GM19035 (cell line): ENCODE measurements around the gene EVX2.

ENCODE experiments used
- ATAC-seq: cut with Tn5 transposase; IDR thresholded peaks from one replicate; pipeline ENCODE4 v1.9.1; 2021; ENCODE audit not compliant: unreplicated experiment

Gene EVX2

DNA sequence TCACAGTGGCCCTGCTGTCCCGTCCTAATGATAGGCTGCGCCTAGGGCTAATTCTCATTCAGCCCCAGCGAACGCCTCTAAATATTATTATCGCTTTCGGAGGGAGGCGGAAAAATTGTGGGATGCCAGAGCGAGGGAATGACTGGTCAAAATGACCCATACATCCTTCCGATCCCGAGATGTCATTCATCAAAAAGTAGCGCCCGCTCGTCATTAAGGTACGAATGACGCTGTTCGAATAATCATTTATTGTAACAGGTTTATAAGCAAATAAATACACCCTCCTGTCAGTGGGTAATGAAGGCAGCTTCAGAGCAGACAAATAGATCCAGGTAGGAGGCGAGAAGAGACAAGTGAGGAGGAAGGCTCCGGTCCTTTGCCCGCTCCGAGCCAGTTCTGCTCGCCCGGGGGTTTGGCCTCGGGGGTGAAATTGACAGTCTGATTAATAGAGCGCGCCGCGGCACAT is at the start of gene EVX2:
TSS of gene EVX2 (minus strand) at position 167 of the 466 bp plus-strand sequence. CDS start 186 bp downstream, outside the sequence.
- no peak for ATAC-seq

DNA sequence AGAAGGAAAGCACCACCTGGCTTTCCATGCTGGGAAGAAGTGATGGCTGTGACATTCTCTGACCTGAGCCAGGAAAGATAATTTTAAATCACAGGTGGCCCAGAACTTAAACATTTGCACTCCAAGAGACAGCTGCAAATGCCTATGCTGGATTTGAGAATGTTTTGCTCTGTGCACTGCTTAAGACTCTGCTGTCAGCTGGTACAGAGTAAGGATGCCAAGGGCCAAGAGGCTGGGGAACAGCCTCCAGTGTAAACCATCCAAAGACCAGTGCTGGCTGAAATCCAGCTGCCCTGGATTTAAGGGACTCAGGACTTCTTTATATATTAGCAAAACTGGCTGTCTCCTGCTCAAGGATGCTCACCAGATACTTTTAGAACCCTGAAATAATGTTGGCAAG is 49.6 kb upstream of the EVX2 start:
- no peak for ATAC-seq

DNA sequence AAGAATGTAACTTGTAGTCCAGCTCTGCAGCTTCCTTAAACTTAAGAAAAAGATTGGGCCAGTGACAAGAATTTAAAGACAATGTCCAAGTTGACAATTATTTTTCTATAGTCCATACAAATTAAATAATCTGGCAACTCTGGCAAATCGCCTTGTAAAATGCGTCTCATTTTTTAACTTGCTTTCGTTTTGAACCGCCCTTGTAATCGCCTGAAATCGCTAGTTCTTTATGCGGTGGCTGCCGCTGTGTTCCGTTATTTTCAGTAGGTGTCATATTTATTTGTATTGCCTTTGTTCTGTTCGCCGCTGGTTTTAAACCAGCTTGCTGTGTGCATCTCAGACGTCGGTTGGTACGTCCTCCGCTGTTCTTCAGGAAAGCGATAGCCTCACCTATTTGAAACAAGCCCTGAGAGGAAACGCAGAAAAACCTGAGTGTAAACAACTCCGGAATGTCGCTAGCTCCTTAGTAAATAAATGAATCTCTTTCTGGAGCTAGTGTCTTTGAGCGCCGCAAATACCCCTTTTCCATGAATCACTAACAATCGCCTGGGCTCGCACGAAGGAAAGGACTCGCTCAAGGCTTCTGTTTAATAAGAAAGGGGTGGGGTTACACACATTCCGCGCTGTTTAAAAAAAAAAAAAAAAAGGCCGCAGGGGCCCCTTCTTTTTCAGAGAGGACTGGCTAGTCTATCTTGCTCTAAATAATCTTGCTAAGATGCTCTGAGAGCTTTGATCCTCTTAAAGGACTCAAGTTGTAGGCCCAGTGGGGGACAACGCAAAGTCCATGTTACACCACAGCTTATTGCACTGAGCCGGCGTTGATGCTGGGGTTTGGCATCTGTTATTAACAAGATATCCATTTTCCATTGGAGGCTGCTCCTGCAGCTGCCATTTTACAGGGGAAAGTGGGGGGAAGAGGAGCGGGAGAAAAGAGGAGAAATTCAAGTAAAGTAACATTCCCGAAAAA is 48.7 kb upstream of the EVX2 start:
- ATAC-seq: no peak

DNA sequence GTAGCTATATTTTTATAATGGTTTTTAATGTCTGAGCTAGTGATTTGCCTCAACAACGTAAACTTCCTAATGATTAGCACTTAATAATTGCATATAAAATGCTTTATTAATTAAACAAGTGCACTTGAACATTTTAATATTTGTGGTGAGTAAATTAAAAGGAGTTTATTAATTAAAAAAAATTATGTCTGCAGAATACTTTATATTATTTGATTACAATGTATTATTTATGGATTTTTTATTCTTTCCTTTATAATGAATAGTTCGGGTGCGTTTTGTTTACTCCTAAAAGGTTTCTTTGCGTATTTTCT is 48.0 kb upstream of the EVX2 start:
- ATAC-seq: no peak

DNA sequence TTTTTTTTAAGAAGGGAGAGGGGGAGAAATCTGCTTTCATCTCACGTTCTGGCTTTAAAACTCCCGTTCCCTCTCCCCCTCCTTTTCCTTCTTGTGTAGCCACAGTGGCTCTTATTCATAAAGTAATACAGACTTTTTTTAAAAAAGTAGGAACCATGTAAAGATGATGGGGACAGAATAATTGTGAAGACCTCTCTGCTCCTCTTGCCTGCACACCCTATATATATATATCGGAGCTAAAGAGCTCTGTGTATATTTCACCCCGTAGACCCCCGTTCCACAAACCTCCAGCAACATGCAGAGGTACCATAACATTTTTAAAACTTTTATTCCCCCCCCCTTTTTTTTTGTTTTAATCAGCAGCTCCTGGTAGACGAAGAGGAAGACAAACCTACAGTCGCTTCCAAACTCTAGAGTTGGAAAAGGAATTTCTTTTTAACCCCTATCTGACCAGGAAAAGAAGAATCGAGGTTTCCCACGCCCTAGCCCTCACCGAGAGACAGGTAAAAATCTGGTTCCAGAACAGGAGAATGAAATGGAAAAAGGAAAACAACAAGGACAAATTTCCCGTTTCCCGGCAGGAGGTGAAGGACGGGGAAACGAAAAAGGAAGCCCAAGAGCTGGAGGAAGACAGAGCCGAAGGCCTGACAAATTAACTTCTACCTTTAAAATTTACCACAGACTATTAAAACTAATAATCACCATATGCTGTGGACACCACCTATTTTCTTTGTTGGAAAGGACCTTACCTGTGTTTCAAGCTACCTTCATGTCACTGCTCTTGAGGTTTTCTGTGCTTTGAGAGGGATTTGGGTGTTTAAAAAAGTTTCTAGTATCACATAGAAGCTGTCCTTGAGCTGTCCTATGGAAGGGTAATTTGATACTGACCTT is 47.4 kb upstream of the EVX2 start:
- no peak for ATAC-seq

DNA sequence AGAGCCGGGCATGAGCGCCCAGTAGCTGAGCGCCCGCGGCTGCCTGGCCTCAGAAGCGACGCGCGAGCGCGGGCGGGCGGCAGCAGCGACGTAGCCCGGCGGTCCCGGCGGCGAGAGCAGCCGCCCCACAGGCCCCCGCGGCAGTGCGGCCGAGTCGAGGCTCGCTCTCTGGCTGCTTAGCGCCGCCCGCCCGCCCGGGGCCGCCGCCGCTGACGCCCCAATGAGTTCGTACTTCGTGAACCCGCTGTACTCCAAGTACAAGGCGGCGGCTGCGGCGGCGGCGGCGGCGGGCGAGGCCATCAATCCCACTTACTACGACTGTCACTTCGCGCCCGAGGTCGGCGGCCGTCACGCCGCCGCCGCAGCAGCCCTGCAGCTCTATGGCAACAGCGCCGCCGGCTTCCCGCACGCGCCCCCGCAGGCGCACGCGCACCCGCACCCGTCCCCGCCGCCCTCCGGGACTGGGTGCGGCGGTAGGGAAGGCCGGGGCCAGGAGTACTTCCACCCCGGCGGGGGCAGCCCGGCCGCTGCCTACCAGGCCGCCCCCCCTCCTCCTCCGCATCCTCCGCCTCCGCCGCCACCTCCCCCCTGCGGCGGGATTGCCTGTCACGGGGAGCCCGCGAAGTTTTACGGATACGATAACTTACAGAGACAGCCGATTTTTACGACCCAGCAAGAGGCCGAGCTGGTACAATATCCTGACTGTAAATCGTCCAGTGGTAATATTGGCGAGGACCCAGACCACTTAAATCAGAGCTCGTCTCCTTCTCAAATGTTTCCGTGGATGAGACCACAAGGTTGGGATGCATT is 46.6 kb upstream of the EVX2 start:
- ATAC-seq: no peak

DNA sequence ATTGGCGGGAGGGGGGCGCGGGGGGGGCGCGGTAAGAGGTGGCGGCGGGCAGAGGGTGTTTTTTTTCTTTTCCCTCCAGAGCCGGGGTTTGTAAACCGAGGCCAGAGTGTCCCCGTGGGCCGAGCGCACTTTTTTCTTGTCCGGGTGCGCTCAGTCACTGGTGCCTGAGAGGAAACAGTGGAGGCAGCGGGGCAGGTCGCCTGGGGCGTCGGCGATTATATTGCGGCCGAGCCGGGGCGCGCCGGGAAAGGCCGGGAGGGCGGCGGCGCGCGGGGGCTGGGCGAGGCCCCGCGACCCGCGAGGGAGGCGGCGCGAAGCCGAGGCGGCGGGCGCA is 46.0 kb upstream of the EVX2 start:
- ATAC-seq: no peak

DNA sequence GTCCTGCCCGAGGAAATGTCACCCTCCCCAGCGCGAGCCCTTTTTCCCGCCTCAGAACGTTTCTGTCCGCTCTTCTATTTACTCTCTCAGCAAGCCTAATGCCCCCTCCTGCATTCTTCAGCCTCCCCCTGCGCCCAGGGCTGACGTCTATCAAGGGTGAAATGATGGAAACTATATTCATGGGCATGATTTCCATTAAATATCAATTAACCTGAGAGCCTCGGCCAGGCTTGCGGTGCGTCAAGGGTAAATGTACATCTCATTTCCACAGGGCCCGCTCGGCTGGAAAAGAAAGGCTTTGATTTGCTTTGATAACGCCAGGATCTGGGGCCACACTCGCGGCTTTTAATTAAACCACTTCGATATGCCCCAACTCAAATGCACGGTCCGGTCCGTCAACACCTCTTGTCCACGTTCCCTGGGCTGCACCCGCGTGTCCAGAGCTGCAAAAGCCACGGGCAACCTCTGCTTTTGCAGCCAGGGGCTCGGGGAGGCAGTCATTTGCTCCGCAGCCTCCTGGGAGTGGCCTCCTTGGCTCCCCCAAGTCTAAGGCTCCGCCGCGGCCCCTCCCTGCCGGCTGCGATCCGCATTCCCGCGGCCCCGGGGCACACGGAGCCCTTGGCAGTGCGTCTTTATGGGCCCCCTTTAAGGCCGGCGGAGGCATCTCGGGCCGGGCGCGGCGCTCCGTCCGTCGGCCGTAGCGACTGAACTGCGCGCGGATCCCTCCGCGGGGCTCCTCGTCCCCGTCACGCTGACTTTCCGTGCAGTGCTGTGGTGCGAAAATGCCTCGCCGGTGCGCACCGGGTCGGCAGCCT is 45.4 kb upstream of the EVX2 start, which contains the start of gene HOXD8:
TSS of gene HOXD8 (plus strand) at position 724 of the 815 bp plus-strand sequence. CDS start 662 bp downstream, outside the sequence.
- ATAC-seq: no peak

DNA sequence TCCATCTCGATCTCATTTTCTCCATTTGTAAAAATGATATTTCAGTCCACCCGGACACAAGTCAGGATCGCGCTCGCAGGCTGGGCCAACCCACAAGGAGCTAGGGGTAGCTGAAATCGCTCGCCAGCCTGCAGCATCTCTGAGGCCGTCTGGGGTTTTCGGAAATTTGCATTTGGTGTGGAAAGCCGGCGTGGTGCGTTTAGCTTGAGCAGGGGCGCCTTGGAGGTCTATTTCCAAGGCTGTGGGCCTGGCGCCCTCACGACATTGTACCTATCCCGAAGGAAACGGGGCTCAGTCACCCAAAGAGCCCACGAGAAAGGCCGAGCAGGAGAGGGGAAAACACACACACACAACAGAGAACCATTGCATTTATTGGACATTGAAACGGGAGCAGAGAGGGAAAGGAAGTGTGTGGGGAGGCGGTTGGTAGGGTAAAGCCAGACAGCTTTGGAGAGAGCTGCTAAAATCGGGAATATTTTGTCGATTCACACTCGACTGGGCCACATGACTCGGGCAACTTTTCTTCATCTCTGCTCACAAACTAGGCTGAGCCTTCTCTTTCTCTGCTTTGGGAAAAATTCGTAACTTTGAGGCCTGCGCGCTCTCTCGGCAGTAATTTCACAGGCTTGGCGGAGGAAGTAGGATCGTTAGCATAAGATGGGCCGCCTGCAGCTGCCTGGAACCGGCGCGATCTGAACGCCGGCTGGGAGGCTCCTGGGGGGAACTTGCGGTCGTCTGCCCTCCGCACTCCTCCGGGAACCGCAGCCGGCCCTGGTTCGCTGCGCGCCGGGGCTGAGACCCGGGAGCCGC is 44.6 kb upstream of the EVX2 start:
- no peak for ATAC-seq

DNA sequence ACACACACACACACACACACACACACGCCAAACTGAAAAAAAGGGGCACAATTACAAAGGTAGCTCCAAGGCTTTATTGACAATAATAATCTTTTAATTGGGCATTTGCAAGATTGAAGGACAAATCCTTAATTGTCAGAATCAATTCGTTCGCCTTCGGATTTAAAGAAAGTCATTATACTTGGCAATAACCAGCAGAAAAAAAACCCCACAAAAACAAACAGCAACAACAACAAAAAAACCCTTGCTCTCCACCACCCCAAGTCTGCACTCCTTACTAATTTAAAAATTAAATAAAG is 44.0 kb upstream of the EVX2 start:
- no peak for ATAC-seq

DNA sequence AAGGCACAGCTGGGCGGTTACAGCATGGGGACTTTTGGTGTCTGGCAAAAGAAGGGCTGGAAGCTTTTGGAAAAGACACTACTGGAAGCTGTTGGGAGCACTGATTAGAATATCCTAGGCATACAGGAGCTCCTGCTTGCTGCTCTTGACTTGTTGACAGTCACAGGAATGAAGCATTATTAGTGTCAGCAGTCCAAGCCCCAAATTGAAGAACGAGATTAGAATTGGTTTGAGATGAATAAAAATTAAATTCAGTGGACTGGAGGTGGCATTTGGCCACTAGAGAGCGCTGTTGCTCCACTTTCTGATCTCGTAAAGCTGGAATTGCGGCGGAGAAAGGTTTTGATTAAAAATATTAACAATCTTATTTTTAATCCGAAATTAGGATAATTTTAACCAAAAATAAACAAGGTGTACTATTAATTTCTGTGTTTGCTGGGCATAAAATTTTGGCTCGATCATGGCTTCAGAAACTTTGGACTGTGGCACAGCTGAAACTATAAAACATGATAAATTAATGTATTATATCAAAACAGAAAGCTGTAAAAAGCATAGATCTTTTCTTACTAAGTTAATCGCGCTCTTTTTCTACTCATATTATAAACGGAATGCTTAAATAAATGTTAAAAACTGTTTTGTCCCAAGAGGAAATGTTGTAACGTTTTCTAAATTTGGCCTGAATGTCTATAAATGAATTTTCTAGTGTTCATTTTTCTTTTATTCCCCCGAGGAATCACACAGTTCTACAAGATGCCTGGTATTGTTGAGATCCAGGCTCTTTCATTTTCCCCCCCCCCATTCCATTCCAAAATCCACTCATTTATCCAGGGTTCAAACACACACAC is 43.4 kb upstream of the EVX2 start:
- no peak for ATAC-seq

DNA sequence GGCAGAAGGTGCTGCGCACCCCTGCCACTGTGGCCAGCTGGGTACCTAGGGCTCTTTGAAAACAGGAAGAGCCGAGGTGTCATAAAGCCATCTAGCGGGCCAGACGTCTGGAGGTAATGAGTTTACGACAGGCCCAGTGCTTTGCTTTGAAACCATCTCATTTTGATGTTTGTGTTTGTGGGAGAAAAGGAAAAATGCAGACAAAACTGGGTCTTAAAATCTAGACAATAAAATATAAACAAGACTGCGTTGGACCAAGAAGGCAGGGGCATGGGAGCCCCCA is 42.0 kb upstream of the EVX2 start:
- no peak for ATAC-seq

DNA sequence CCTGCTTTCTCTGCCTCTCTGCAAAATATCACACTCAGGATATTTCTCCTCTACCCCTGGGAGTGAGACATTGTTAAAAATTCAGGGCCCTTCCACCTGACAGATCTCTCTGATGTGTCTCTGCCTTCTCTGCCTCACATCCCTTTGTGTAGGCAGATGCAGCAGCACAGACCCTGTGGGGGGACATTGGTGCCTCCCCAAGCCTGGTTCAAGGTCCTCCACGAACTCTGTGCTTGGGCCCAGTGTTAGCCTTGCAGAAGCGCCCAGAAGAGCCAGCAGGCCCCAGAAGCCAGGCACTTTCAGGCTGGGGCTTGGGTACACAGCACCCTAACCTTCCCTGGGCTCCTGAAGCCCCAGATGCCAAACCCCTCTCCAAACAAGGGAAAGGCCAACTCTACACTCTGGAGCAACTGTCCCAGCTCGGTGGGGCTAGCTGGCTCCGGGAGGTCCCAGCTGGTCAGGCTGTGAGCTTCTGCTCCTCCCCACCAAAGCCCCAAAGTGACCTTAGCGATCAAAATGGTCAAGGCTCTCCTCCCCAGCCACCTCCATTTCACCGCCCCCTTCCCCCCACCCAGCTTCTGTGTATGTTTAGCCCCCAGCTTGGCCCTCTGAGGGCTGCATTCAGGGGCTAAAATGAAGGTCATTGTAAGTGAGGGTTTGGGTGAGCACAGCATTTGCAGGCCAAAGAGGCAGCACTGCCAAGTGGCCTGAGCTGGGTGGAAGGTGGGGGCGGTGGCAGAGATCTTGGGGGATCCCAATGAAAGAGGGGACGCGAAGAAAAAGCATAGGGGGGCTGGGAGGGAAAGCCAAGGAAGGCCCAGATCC is 41.4 kb upstream of the EVX2 start:
- ATAC-seq: no peak

DNA sequence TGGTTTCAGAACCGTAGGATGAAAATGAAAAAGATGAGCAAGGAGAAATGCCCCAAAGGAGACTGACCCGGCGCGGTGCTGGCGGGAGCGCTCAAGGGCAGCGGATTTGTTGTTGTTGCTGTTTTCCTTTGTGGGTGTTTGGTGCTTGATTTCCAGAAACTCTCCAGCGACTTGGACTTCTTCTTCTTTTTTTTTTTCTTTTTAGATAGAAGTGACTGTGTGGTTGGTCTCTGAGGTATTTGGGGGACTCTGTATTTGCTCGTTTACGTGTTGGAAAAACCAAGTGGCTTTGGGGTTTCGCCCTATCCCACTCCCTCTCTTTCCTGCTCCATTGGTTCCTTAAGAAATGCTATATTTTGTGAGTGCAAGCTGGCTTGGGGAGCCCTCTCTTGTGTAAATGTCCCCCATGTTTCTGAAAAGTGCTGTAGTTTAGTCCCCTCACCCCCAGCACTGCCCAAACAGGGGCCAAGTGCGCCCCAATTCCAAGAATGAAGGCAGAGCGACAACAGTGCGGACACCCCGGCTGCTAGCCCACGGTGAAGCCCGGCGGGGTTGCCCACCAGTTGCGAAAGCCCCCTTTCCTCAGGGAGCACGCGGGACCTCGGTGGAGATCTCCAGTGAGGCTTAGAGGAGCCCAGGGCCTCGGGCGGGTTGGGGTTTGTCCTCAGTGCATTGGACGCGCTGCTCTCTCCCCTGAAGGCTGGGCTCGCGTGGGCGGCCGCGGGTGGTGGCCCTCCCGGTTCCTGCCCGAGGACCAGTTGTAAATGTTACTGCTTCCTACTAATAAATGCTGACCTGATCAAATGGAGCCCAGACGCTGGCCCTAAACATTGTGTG is 40.6 kb upstream of the EVX2 start:
- ATAC-seq: no peak

DNA sequence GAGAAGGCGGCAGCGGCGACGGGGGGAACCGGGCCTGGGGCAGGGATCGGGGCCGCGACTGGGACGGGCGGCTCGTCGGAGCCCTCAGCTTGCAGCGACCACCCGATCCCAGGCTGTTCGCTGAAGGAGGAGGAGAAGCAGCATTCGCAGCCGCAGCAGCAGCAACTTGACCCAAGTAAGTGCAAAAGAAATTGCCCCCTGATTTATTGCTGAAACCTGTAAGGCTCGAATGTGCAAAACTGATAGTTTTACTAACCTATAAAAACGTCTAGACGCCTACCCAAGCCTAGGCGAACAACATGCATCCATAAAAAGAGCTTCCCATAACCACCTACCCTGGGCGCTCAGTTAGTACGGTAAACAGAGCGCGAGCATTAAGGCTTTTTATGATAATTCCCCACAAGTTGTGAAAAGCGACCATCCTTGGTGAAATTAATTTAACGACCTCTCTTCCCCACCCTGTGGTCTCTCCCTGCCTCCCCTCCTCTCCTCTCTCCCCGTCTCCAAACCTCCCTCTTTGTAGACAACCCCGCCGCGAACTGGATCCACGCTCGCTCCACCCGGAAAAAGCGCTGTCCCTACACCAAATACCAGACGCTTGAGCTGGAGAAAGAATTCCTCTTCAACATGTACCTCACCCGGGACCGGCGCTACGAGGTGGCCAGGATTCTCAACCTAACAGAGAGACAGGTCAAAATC is 39.8 kb upstream of the EVX2 start:
- no peak for ATAC-seq

DNA sequence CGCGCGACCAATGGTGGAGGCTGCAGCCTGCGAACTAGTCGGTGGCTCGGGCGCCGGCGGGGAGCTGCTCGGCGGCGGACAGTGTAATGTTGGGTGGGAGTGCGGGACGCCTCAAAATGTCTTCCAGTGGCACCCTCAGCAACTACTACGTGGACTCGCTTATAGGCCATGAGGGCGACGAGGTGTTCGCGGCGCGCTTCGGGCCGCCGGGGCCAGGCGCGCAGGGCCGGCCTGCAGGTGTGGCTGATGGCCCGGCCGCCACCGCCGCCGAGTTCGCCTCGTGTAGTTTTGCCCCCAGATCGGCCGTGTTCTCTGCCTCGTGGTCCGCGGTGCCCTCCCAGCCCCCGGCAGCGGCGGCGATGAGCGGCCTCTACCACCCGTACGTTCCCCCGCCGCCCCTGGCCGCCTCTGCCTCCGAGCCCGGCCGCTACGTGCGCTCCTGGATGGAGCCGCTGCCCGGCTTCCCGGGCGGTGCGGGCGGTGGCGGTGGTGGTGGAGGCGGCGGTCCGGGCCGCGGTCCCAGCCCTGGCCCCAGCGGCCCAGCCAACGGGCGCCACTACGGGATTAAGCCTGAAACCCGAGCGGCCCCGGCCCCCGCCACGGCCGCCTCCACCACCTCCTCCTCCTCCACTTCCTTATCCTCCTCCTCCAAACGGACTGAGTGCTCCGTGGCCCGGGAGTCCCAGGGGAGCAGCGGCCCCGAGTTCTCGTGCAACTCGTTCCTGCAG is 39.1 kb upstream of the EVX2 start, which contains the start of gene HOXD9:
TSS of gene HOXD9 (plus strand) at position 37 of the 728 bp plus-strand sequence. CDS start at position 87, 50 bp downstream.
- ATAC-seq: no peak
